GM10847 (cell line): ENCODE measurements around the gene HOXB8.

Experiments
- POLR2A ChIP-seq: IDR thresholded peaks from 2 replicates; pipeline ENCODE4 v1.6.1; 2011; ENCODE audit not compliant: insufficient read length; ENCODE audit errors: extremely low read depth

HOXB8 gene

GRCh38 chr17:48615047-48615962 is at the start of gene HOXB8:
TSS of gene HOXB8 (minus strand) at chr17:48615292. CDS start at chr17:48614704, 588 bp downstream.
- no peak for TF ChIP-seq POLR2A

GRCh38 chr17:48663134-48663924 is 48.2 kb upstream of the HOXB8 start:
- TF ChIP-seq POLR2A: no peak

GRCh38 chr17:48655913-48656312 is 40.8 kb upstream of the HOXB8 start:
- no peak for TF ChIP-seq POLR2A

GRCh38 chr17:48649741-48650140 is 34.6 kb upstream of the HOXB8 start:
- no peak for TF ChIP-seq POLR2A

GRCh38 chr17:48647963-48648245 is 32.8 kb upstream of the HOXB8 start:
- no peak for TF ChIP-seq POLR2A

- TF ChIP-seq POLR2A: no peak
Measured at GRCh38 chr17:48647103-48647962, 32.2 kb upstream of the HOXB8 start.

- TF ChIP-seq POLR2A: no peak
Measured at GRCh38 chr17:48646183-48647102, 31.4 kb upstream of the HOXB8 start.

GRCh38 chr17:48645639-48646182 is 30.6 kb upstream of the HOXB8 start:
- TF ChIP-seq POLR2A: no peak

GRCh38 chr17:48644910-48645557 is 29.9 kb upstream of the HOXB8 start:
- no peak for TF ChIP-seq POLR2A

GRCh38 chr17:48644159-48644558 is 29.1 kb upstream of the HOXB8 start:
- no peak for TF ChIP-seq POLR2A

GRCh38 chr17:48643697-48644012 is 28.6 kb upstream of the HOXB8 start:
- no peak for TF ChIP-seq POLR2A

GRCh38 chr17:48642843-48643696 is 28.0 kb upstream of the HOXB8 start:
- TF ChIP-seq POLR2A: no peak

GRCh38 chr17:48642059-48642842 is 27.2 kb upstream of the HOXB8 start:
- TF ChIP-seq POLR2A: no peak
